Nephron progenitor cell (in vitro differentiated cells): ENCODE data around the gene FURIN.
"Not testable (repeated sequence)": the region's sequence is repeated elsewhere in the genome, so short reads cannot be mapped to it uniquely, and the experiment has no call there.

Experiments used
- DNase-seq: peaks from one replicate; pipeline ENCODE4 v3.0.0; 2021
- H3K27ac Mint-ChIP-seq: 2 replicates; pipeline ENCODE4 v1.8.0; 2021; ENCODE audit warnings: mild to moderate bottlenecking, moderate library complexity, mixed read lengths
- H3K27me3 Mint-ChIP-seq: 2 replicates; pipeline ENCODE4 v1.8.0; 2021; ENCODE audit warnings: mild to moderate bottlenecking, low read depth, mixed read lengths; ENCODE audit not compliant: poor library complexity
- H3K36me3 Mint-ChIP-seq: 2 replicates; pipeline ENCODE4 v1.8.0; 2021; ENCODE audit warnings: low read depth, mixed read lengths
- H3K4me1 Mint-ChIP-seq: 2 replicates; pipeline ENCODE4 v1.8.0; 2021; ENCODE audit warnings: mixed read lengths
- H3K4me3 Mint-ChIP-seq: 2 replicates; pipeline ENCODE4 v1.8.0; 2021; ENCODE audit warnings: mild to moderate bottlenecking, moderate library complexity, mixed read lengths
- H3K9me3 Mint-ChIP-seq: 2 replicates; pipeline ENCODE4 v1.8.0; 2021; ENCODE audit warnings: mild to moderate bottlenecking, moderate library complexity, mixed read lengths
- CTCF ChIP-seq: fragments of 200-600 bp; sonication (generic); IDR thresholded peaks from 2 replicates; pipeline ENCODE4 v1.5.0; 2021; ENCODE audit warnings: antibody characterized with exemption

Gene FURIN

GRCh38 chr15:90873998-90874605 is 5.7 kb downstream of the FURIN start:
- DNase-seq: peak; percentile 70
- peaks cover 14% of the 10 kb centered on the region for H3K36me3 Mint-ChIP-seq
- peaks cover 3% of the 10 kb centered on the region for H3K27me3 Mint-ChIP-seq
- no peaks in the 10 kb centered on the region for H3K9me3 Mint-ChIP-seq
- peaks cover 50% of the 10 kb centered on the region for H3K4me1 Mint-ChIP-seq
- H3K4me3 Mint-ChIP-seq: peak overlapping the region; percentile 82
- no peak for TF ChIP-seq CTCF
- H3K27ac Mint-ChIP-seq: peak overlapping the region; percentile 75

GRCh38 chr15:90874986-90875385 is 6.6 kb downstream of the FURIN start:
- Mint-ChIP-seq H3K36me3 (peaks cover 20% of the 10 kb centered on the region), H3K4me1 (peaks cover 41% of the 10 kb centered on the region)
- DNase-seq, H3K27ac Mint-ChIP-seq, H3K27me3 Mint-ChIP-seq, H3K9me3 Mint-ChIP-seq, H3K4me3 Mint-ChIP-seq: not testable (repeated sequence)

DNA sequence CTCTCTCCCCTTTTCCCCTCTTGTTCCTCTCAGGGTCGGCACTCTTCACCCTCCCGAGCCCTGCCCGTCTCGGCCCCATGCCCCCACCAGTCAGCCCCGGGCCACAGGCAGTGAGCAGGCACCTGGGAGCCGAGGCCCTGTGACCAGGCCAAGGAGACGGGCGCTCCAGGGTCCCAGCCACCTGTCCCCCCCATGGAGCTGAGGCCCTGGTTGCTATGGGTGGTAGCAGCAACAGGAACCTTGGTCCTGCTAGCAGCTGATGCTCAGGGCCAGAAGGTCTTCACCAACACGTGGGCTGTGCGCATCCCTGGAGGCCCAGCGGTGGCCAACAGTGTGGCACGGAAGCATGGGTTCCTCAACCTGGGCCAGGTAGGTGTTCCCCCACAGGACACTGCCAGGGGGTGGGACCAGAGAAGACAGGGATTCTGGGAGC is 7.2 kb downstream of the FURIN start:
- no peak overlapping the region for H3K4me3 Mint-ChIP-seq

DNA sequence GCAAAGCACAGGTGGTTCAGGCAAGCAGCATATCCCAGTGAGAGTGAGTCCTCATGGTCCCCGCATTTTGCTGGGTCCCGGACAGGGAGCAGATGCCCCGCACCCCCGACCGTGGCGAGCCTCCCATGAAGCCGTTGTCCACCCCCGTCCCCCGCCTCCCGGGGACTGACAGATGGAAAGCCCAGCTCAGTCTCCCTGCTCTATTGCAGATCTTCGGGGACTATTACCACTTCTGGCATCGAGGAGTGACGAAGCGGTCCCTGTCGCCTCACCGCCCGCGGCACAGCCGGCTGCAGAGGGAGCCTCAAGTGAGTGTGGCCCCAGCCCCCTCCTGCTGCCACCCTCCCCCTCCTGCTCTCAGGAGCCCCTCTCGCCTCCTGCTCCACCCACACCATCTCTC is 7.7 kb downstream of the FURIN start:
- TF ChIP-seq CTCF: no peak
- no peak overlapping the region for H3K27ac Mint-ChIP-seq
- peaks cover 20% of the 10 kb centered on the region for H3K36me3 Mint-ChIP-seq
- peaks cover 3% of the 10 kb centered on the region for H3K27me3 Mint-ChIP-seq
- no peak for DNase-seq
- H3K4me1 Mint-ChIP-seq: peaks cover 31% of the 10 kb centered on the region
- H3K9me3 Mint-ChIP-seq: no peaks in the 10 kb centered on the region
- H3K4me3 Mint-ChIP-seq: no peak overlapping the region

More for the DNA sequence above, 7.2 kb downstream of the FURIN start:
- H3K4me1 Mint-ChIP-seq: peaks cover 35% of the 10 kb centered on the region
- peaks cover 3% of the 10 kb centered on the region for H3K27me3 Mint-ChIP-seq
- H3K9me3 Mint-ChIP-seq: no peaks in the 10 kb centered on the region
- DNase-seq: no peak
- no peak overlapping the region for H3K27ac Mint-ChIP-seq
- no peak for TF ChIP-seq CTCF
- peaks cover 20% of the 10 kb centered on the region for H3K36me3 Mint-ChIP-seq

GRCh38 chr15:90876512-90877170 is 8.3 kb downstream of the FURIN start:
- no peak overlapping the region for H3K27ac Mint-ChIP-seq
- TF ChIP-seq CTCF: no peak

DNA sequence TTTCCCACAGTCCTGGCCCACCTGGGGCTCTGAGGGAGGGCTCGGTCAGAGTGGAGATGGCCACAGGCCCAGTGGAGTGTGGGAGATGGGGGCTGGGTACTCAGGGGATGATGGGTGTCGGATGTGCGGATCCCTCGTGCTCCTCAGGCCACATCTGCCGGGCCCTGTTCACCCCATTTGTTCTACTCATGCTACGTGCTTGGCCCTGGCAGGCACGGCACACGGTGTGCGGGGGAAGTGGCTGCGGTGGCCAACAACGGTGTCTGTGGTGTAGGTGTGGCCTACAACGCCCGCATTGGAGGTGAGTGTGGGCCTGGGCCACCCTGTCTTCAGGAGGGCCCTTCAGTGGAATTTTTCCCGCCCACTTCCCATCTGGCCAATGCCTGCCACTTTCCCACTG is 8.9 kb downstream of the FURIN start:
- TF ChIP-seq CTCF: no peak
- Mint-ChIP-seq H3K27ac (no peak overlapping the region), H3K36me3 (peaks cover 20% of the 10 kb centered on the region), H3K4me3 (no peak overlapping the region), H3K9me3 (no peaks in the 10 kb centered on the region), H3K27me3 (peaks cover under 1% of the 10 kb centered on the region), H3K4me1 (peaks cover 28% of the 10 kb centered on the region)
- no peak for DNase-seq

More at GRCh38 chr15:90876512-90877170, 8.3 kb downstream of the FURIN start:
- peaks cover 31% of the 10 kb centered on the region for H3K4me1 Mint-ChIP-seq
- peaks cover 20% of the 10 kb centered on the region for H3K36me3 Mint-ChIP-seq
- peaks cover 3% of the 10 kb centered on the region for H3K27me3 Mint-ChIP-seq
- no peaks in the 10 kb centered on the region for H3K9me3 Mint-ChIP-seq
- DNase-seq: no peak
- no peak overlapping the region for H3K4me3 Mint-ChIP-seq
